Activated T-helper 1 cell treated with anti-CD3 and anti-CD28 coated beads, Interleukin-12 subunit alpha, Interleukin-12 subunit beta, Interleukin-2, Interleukin-4 antibody, amounts not matched to agents 30 ng/mL and 10 ng/mL and 1 ng/mL, durations not matched to agents 14 hours and 24 hours and 36 hours (primary cell): Measurements from ENCODE around the gene SP4. TPM values are rescaled to one million over a fixed set of nuclear protein-coding genes. Genes with fewer than 3 reads are reported as not detected.

Source experiments
- DNase-seq: peaks from one replicate; pipeline ENCODE4 v3.0.0; 2021; ENCODE audit warnings: low spot score
- H3K27ac Mint-ChIP-seq: one replicate; pipeline ENCODE4 v1.8.0; 2021; ENCODE audit warnings: mild to moderate bottlenecking, mixed read lengths
- H3K27me3 Mint-ChIP-seq: one replicate; pipeline ENCODE4 v1.8.0; 2022; ENCODE audit warnings: mild to moderate bottlenecking, moderate library complexity, mixed read lengths; ENCODE audit not compliant: insufficient read depth
- H3K36me3 Mint-ChIP-seq: one replicate; pipeline ENCODE4 v1.8.0; 2021; ENCODE audit warnings: low read depth, mixed read lengths
- H3K4me1 Mint-ChIP-seq: one replicate; pipeline ENCODE4 v1.8.0; 2021; ENCODE audit warnings: low read depth, mixed read lengths
- H3K4me3 Mint-ChIP-seq: one replicate; pipeline ENCODE4 v1.8.0; 2021; ENCODE audit warnings: mild to moderate bottlenecking, moderate library complexity, mixed read lengths
- H3K9me3 Mint-ChIP-seq: one replicate; pipeline ENCODE4 v1.8.0; 2021; ENCODE audit warnings: mixed read lengths
- intact Hi-C: fragments of 100-400 bp; cut with micrococcal nuclease; formaldehyde crosslinking; loops from one replicate; pipeline ENCODE4 v1.15.1; 2024
- total RNA-seq: library from RNA; stranded (reverse); gene quantifications from 2 replicates; pipeline ENCODE4 v1.2.3, GENCODE V29; 2022

SP4 gene
- total RNA-seq, 1 donor from 2014 or later = 22.9 TPM

GRCh38 chr7:21454906-21455305 is 27.0 kb downstream of the SP4 start:
- Mint-ChIP-seq H3K4me1 (peaks cover 17% of the 10 kb centered on the region), H3K9me3 (peaks cover 43% of the 10 kb centered on the region), H3K36me3 (peaks cover 74% of the 10 kb centered on the region), H3K27ac (no peak overlapping the region), H3K27me3 (no peaks in the 10 kb centered on the region), H3K4me3 (no peak overlapping the region)
- intact Hi-C loops = no loop called here
- DNase-seq = no peak

DNA sequence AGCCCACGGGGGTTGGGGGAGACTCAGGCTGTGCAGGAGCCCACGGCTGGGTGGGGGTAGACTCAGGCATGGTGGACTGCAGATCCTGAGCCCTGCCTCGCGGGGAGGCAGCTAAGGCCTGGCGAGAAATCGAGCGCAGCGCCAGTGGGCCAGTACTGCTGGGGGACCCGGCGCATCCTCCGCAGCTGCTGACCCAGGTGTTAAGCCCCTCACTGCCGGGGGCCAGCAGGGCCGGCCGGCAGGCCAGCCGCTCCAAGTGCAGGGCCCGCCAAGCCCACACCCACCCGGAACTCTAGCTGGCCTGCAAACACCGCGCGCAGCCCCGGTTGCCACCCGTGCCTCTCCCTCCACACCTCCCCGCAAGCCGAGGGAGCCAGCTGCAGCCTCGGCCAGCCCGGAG is 33.4 kb downstream of the SP4 start:
- H3K9me3 Mint-ChIP-seq = peaks cover 8% of the 10 kb centered on the region
- no peak overlapping the region for H3K4me3 Mint-ChIP-seq

GRCh38 chr7:21462081-21462480 is 34.2 kb downstream of the SP4 start:
- no peaks in the 10 kb centered on the region for H3K27me3 Mint-ChIP-seq
- H3K9me3 Mint-ChIP-seq = peaks cover 8% of the 10 kb centered on the region
- no peak for DNase-seq
- H3K4me3 Mint-ChIP-seq = no peak overlapping the region
- peaks cover 53% of the 10 kb centered on the region for H3K36me3 Mint-ChIP-seq
- H3K4me1 Mint-ChIP-seq = peaks cover 20% of the 10 kb centered on the region
- intact Hi-C loops = no loop called here
- H3K27ac Mint-ChIP-seq = no peak overlapping the region

More for the DNA sequence above, 33.4 kb downstream of the SP4 start:
- Mint-ChIP-seq H3K36me3 (peaks cover 54% of the 10 kb centered on the region), H3K27me3 (no peaks in the 10 kb centered on the region), H3K27ac (no peak overlapping the region), H3K4me1 (peaks cover 20% of the 10 kb centered on the region)
- intact Hi-C loops = no loop called here
- DNase-seq = no peak

GRCh38 chr7:21463524-21463923 is 35.6 kb downstream of the SP4 start:
- DNase-seq = no peak
- intact Hi-C loops = no loop called here
- Mint-ChIP-seq H3K27me3 (no peaks in the 10 kb centered on the region), H3K36me3 (peaks cover 47% of the 10 kb centered on the region), H3K4me1 (peaks cover 20% of the 10 kb centered on the region), H3K9me3 (peaks cover 8% of the 10 kb centered on the region), H3K27ac (no peak overlapping the region), H3K4me3 (no peak overlapping the region)

- Mint-ChIP-seq H3K4me1 (no peaks in the 10 kb centered on the region), H3K27ac (no peak overlapping the region), H3K4me3 (no peak overlapping the region), H3K27me3 (no peaks in the 10 kb centered on the region), H3K9me3 (peaks cover 3% of the 10 kb centered on the region), H3K36me3 (peaks cover 33% of the 10 kb centered on the region)
- no peak for DNase-seq
- intact Hi-C loops = no loop called here
These were observed 41.1 kb downstream of the SP4 start for GRCh38 chr7:21468969-21469368.

- Mint-ChIP-seq H3K36me3 (peaks cover 33% of the 10 kb centered on the region), H3K4me1 (no peaks in the 10 kb centered on the region)
These were observed 42.0 kb downstream of the SP4 start for GRCh38 chr7:21469894-21470293.

DNA sequence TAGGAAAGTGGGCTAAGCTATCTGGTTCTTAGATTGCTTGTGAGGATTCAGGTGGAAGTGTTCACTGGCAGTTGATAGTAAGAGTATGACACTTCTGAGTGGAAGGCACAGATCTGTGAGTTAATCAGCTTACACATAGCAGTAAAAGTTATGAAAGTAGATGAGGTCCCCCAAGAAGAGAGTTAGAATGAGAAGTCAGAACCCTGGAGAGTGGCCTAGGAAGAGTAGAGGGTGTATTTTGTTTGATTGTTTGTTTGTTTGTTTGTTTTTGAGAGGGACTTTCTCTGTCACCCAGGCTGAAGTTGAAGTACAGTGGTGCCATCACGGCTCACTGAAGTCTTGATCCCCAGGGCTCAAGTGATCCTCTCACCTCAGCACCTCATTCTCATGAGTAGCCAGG is 44.1 kb downstream of the SP4 start:
- Mint-ChIP-seq H3K4me3 (no peak overlapping the region), H3K36me3 (peaks cover 21% of the 10 kb centered on the region), H3K4me1 (no peaks in the 10 kb centered on the region), H3K27me3 (no peaks in the 10 kb centered on the region), H3K9me3 (peaks cover 3% of the 10 kb centered on the region), H3K27ac (no peak overlapping the region)
- no peak for DNase-seq
- intact Hi-C loops = no loop called here

More at GRCh38 chr7:21469894-21470293, 42.0 kb downstream of the SP4 start:
- intact Hi-C loops = no loop called here
- Mint-ChIP-seq H3K4me3 (no peak overlapping the region), H3K27ac (no peak overlapping the region), H3K27me3 (no peaks in the 10 kb centered on the region), H3K9me3 (peaks cover 3% of the 10 kb centered on the region)
- no peak for DNase-seq

- Mint-ChIP-seq H3K4me3 (no peak overlapping the region), H3K27ac (no peak overlapping the region), H3K4me1 (peaks cover 20% of the 10 kb centered on the region), H3K9me3 (peaks cover 3% of the 10 kb centered on the region), H3K27me3 (no peaks in the 10 kb centered on the region), H3K36me3 (peaks cover 44% of the 10 kb centered on the region)
- intact Hi-C loops = no loop called here
- no peak for DNase-seq
These were observed 48.5 kb downstream of the SP4 start for GRCh38 chr7:21476429-21476828.

GRCh38 chr7:21480693-21481403 is 53.0 kb downstream of the SP4 start:
- Mint-ChIP-seq H3K27ac (no peak overlapping the region), H3K4me3 (no peak overlapping the region), H3K9me3 (no peaks in the 10 kb centered on the region), H3K27me3 (no peaks in the 10 kb centered on the region), H3K36me3 (peaks cover 50% of the 10 kb centered on the region), H3K4me1 (peaks cover 26% of the 10 kb centered on the region)
- DNase-seq = no peak
- intact Hi-C loops = no loop called here

DNA sequence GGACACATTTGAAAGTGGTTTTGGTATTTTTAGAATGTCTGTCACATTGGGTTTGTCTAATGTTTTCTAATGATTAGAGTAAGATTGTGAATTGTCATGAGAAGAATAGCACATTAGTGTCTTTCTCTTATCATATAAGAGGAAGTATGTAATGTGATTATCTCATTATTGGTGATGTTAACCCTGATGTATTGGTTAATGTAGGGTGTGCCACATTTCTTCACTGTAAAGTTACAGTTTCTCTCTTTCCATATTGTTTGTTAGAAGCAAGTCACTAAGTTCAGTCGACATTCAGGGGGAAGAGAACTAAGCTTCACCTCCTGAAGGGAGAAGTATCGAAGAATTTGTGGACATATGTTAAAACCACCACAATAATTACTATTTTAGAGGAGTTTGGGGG is 58.6 kb downstream of the SP4 start:
- H3K9me3 Mint-ChIP-seq = peaks cover 22% of the 10 kb centered on the region
- no peaks in the 10 kb centered on the region for H3K27me3 Mint-ChIP-seq
- H3K27ac Mint-ChIP-seq = no peak overlapping the region
- H3K36me3 Mint-ChIP-seq = peaks cover 46% of the 10 kb centered on the region
- H3K4me3 Mint-ChIP-seq = no peak overlapping the region
- peaks cover 15% of the 10 kb centered on the region for H3K4me1 Mint-ChIP-seq
- DNase-seq = no peak
- intact Hi-C loops = no loop called here

DNA sequence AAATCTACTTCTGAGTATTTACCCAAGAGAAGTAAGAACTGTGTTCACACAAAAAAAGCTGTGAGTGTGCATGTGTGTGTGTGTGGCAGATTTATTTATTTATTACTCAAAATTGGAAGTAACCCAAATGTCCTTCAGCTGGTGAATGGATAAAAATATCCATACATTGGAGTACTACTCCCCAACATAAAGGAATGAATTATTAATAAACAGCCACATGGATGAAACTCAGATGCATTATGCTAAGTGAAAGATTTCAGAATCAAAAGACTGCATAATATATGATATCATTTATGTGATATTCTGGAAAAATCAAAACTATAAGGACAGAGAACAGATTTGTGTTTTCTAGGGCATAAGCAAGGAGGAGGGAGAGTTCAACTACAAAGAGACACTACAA is 67.8 kb downstream of the SP4 start:
- Mint-ChIP-seq H3K9me3 (peaks cover 58% of the 10 kb centered on the region), H3K4me3 (no peak overlapping the region), H3K36me3 (peaks cover 62% of the 10 kb centered on the region), H3K27ac (no peak overlapping the region), H3K4me1 (no peaks in the 10 kb centered on the region), H3K27me3 (no peaks in the 10 kb centered on the region)
- intact Hi-C loops = no loop called here
- DNase-seq = no peak

DNA sequence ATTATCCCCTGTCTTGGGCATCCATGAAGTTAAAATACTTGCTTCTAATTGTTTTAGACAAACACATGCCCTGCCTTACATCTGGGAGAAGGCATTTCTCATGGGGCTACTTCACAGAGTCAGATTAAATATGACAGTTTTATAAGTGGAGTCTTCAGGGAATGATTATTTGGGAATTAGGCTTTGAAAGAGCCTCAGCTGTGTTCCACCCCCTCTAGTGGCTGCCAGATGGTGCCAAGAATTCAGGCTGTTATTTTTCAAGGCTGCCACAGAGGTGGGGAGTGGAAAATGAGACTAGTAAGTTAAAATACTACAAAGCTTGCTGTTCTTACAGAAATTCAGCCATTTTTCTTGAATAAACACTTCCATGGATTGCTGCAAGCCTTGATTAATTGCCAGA is 69.2 kb downstream of the SP4 start:
- H3K27ac Mint-ChIP-seq = no peak overlapping the region
- no peak for DNase-seq
- H3K36me3 Mint-ChIP-seq = peaks cover 64% of the 10 kb centered on the region
- peaks cover 54% of the 10 kb centered on the region for H3K9me3 Mint-ChIP-seq
- no peak overlapping the region for H3K4me3 Mint-ChIP-seq
- intact Hi-C loops = no loop called here
- H3K27me3 Mint-ChIP-seq = no peaks in the 10 kb centered on the region
- no peaks in the 10 kb centered on the region for H3K4me1 Mint-ChIP-seq

DNA sequence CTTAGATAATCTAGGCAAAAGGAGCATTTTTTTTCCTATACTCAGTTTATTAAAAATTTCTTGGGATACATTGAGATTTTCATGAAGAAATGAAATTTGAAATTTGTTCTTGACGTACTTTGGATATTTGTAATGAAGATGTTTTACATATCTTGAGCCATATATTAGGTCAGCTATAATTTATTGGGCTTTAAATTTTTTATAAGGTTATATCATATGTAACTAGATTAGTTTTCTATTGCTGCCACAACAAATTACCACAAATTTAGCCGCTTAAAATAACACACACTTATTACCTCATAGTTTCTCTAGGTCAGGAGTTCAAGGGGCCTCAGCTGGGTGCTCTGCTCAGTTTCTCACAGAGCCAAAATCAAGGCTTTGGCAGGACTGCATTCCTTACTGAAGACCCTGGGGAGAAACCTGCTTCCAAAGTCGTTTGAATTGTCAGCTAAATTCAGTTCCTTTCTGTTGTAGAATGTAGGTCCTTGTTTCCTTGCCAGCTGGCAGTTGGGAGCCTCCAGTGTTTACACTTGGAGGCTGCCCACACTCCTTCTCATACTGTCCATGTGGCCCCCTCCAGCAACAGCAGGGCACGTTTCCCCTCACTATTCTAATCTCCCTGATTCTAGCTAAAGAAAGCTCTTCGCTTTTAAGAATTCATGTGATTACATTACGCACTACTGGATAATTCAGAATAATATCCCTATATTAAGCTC is 72.4 kb downstream of the SP4 start:
- Mint-ChIP-seq H3K27me3 (no peaks in the 10 kb centered on the region), H3K36me3 (peaks cover 71% of the 10 kb centered on the region), H3K4me3 (no peak overlapping the region), H3K4me1 (no peaks in the 10 kb centered on the region), H3K9me3 (peaks cover 49% of the 10 kb centered on the region), H3K27ac (no peak overlapping the region)
- intact Hi-C loops = no loop called here
- no peak for DNase-seq
